ENCODE results near the gene ERV3-1.
A peak's percentile ranks its signal among the peaks of the same experiment; 100 is the strongest.
"Not testable (repeated sequence)": the region's sequence is repeated elsewhere in the genome, so short reads cannot be mapped to it uniquely, and the experiment has no call there.

Gene ERV3-1

GRCh38 chr7:65006094-65006992, at the start of gene ERV3-1:
TSS of gene ERV3-1 (minus strand) at chr7:65006687. CDS start at chr7:64993026, 13,661 bp downstream.
- peak; percentile 95 for DNase-seq (ENCODE audit: low read depth, low spot score)
- TF ChIP-seq CTCF (IDR thresholded peaks at IDR 0.05; ENCODE audit: low read depth, low read length) = no peak
- in situ Hi-C loops (cut with HindIII; ENCODE audit: low sequenced_read_pairs) = no loop called here
- peak within 1 kb of the TSS; percentile 89 for H3K4me3 ChIP-seq (ENCODE audit: low read depth, low read length)

- DNase-seq (ENCODE audit: low read depth, low spot score); in situ Hi-C loops (cut with HindIII; ENCODE audit: low sequenced_read_pairs); H3K4me3 ChIP-seq (ENCODE audit: low read depth, low read length): not testable (repeated sequence)
Measured at GRCh38 chr7:65055786-65056185, 49.3 kb upstream of the ERV3-1 start.

- in situ Hi-C loops (cut with HindIII; ENCODE audit: low sequenced_read_pairs); DNase-seq (ENCODE audit: low read depth, low spot score); H3K4me3 ChIP-seq (ENCODE audit: low read depth, low read length): not testable (repeated sequence)
Measured at GRCh38 chr7:65054466-65054994, 48.0 kb upstream of the ERV3-1 start.

- H3K4me3 ChIP-seq (ENCODE audit: low read depth, low read length); in situ Hi-C loops (cut with HindIII; ENCODE audit: low sequenced_read_pairs); DNase-seq (ENCODE audit: low read depth, low spot score): not testable (repeated sequence)
Measured at GRCh38 chr7:65051654-65052053, 45.2 kb upstream of the ERV3-1 start.

- DNase-seq (ENCODE audit: low read depth, low spot score); in situ Hi-C loops (cut with HindIII; ENCODE audit: low sequenced_read_pairs); H3K4me3 ChIP-seq (ENCODE audit: low read depth, low read length): not testable (repeated sequence)
Measured at GRCh38 chr7:65051139-65051538, 44.7 kb upstream of the ERV3-1 start.

GRCh38 chr7:65046329-65046728, 39.8 kb upstream of the ERV3-1 start:
- DNase-seq (ENCODE audit: low read depth, low spot score); H3K4me3 ChIP-seq (ENCODE audit: low read depth, low read length); in situ Hi-C loops (cut with HindIII; ENCODE audit: low sequenced_read_pairs): not testable (repeated sequence)

- in situ Hi-C loops (cut with HindIII; ENCODE audit: low sequenced_read_pairs); H3K4me3 ChIP-seq (ENCODE audit: low read depth, low read length); DNase-seq (ENCODE audit: low read depth, low spot score): not testable (repeated sequence)
Measured at GRCh38 chr7:65045589-65045988, 39.1 kb upstream of the ERV3-1 start.

GRCh38 chr7:65038767-65039166, 32.3 kb upstream of the ERV3-1 start:
- H3K4me3 ChIP-seq (ENCODE audit: low read depth, low read length) = peak overlapping the region; percentile 73
- peak; percentile 18 for DNase-seq (ENCODE audit: low read depth, low spot score)
- in situ Hi-C loops (cut with HindIII; ENCODE audit: low sequenced_read_pairs) = not testable (repeated sequence)

GRCh38 chr7:65037740-65038688, 31.5 kb upstream of the ERV3-1 start:
- TF ChIP-seq CTCF (IDR thresholded peaks at IDR 0.05; ENCODE audit: low read depth, low read length) = no peak
- peak overlapping the region; percentile 73 for H3K4me3 ChIP-seq (ENCODE audit: low read depth, low read length)
- DNase-seq (ENCODE audit: low read depth, low spot score) = peak; percentile 96
- in situ Hi-C loops (cut with HindIII; ENCODE audit: low sequenced_read_pairs) = no loop called here

GRCh38 chr7:65036526-65036925, 30.0 kb upstream of the ERV3-1 start:
- DNase-seq (ENCODE audit: low read depth, low spot score); H3K4me3 ChIP-seq (ENCODE audit: low read depth, low read length); in situ Hi-C loops (cut with HindIII; ENCODE audit: low sequenced_read_pairs): not testable (repeated sequence)

- H3K4me3 ChIP-seq (ENCODE audit: low read depth, low read length); DNase-seq (ENCODE audit: low read depth, low spot score); in situ Hi-C loops (cut with HindIII; ENCODE audit: low sequenced_read_pairs): not testable (repeated sequence)
Measured at GRCh38 chr7:65035469-65035868, 29.0 kb upstream of the ERV3-1 start.

- in situ Hi-C loops (cut with HindIII; ENCODE audit: low sequenced_read_pairs); H3K4me3 ChIP-seq (ENCODE audit: low read depth, low read length); DNase-seq (ENCODE audit: low read depth, low spot score): not testable (repeated sequence)
Measured at GRCh38 chr7:65034120-65034782, 27.8 kb upstream of the ERV3-1 start.

- H3K4me3 ChIP-seq (ENCODE audit: low read depth, low read length); DNase-seq (ENCODE audit: low read depth, low spot score); in situ Hi-C loops (cut with HindIII; ENCODE audit: low sequenced_read_pairs): not testable (repeated sequence)
Measured at GRCh38 chr7:65033391-65033790, 26.9 kb upstream of the ERV3-1 start.

GRCh38 chr7:65025023-65025422, 18.5 kb upstream of the ERV3-1 start:
- H3K4me3 ChIP-seq (ENCODE audit: low read depth, low read length); DNase-seq (ENCODE audit: low read depth, low spot score); in situ Hi-C loops (cut with HindIII; ENCODE audit: low sequenced_read_pairs): not testable (repeated sequence)

Data from astrocyte of the spinal cord (primary cell).